Upper lobe of right lung (tissue), 1 donor: ENCODE data around the gene NGF. TPM values are rescaled to one million over a fixed set of nuclear protein-coding genes. Genes with fewer than 3 reads are reported as not detected.

Experiments
- total RNA-seq: library from RNA; stranded (reverse); fragmentation: NEBNext Ultra II Directional; extraction: Animal tissue kit (Norgen Biotek cat#: 25700); gene quantifications from one replicate; pipeline ENCODE4 v1.2.1, GENCODE V29; 2021
- donor health status: DM: no; HTN: yes; CAD: no; lungs with severe emphysema.

Gene NGF
- total RNA-seq, 1 donor from 2014 or later, result 1.0 TPM

Other genes starting within 250 kb of the NGF start
- 6.1 TPM for gene TSPAN2, start 248.7 kb downstream of the NGF start, total RNA-seq